GM12875 (cell line): Measurements from ENCODE around the gene AHNAK2.

ENCODE experiments used
- H3K4me3 ChIP-seq: one replicate; pipeline ENCODE4 v1.5.1; 2011; ENCODE audit warnings: low read depth, low read length, control low read depth
- TF ChIP-seq, protein P1 (sequence below): IDR thresholded peaks from 2 replicates; pipeline ENCODE4 v1.5.1; 2011; ENCODE audit warnings: low read depth, mild to moderate bottlenecking, control low read depth, inconsistent platforms, low read length, moderate library complexity, borderline replicate concordance; ENCODE audit not compliant: insufficient read depth

The AHNAK2 gene

DNA sequence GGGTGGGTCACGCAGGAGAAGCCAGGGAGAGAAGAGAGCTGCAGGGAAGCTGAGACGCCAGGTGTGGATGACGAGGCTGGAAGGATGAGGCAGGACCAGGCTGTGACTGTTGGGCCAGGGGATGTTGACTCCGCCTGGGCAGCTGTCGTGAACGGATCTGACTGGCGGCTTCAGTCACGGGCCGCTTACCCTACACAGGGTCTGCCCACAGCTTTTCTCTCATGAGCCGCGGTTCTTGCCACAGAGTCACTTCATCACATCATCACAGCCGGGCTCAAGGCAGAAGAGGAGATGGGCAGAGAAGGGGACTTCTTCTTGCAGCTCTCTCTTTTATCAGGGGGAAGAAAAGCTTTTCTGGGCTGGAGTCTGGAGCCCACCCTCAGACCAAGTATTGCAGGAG is 15.1 kb upstream of the AHNAK2 start:
- TF ChIP-seq, protein P1, sequence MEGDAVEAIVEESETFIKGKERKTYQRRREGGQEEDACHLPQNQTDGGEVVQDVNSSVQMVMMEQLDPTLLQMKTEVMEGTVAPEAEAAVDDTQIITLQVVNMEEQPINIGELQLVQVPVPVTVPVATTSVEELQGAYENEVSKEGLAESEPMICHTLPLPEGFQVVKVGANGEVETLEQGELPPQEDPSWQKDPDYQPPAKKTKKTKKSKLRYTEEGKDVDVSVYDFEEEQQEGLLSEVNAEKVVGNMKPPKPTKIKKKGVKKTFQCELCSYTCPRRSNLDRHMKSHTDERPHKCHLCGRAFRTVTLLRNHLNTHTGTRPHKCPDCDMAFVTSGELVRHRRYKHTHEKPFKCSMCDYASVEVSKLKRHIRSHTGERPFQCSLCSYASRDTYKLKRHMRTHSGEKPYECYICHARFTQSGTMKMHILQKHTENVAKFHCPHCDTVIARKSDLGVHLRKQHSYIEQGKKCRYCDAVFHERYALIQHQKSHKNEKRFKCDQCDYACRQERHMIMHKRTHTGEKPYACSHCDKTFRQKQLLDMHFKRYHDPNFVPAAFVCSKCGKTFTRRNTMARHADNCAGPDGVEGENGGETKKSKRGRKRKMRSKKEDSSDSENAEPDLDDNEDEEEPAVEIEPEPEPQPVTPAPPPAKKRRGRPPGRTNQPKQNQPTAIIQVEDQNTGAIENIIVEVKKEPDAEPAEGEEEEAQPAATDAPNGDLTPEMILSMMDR: no peak
- no peak overlapping the region for H3K4me3 ChIP-seq

DNA sequence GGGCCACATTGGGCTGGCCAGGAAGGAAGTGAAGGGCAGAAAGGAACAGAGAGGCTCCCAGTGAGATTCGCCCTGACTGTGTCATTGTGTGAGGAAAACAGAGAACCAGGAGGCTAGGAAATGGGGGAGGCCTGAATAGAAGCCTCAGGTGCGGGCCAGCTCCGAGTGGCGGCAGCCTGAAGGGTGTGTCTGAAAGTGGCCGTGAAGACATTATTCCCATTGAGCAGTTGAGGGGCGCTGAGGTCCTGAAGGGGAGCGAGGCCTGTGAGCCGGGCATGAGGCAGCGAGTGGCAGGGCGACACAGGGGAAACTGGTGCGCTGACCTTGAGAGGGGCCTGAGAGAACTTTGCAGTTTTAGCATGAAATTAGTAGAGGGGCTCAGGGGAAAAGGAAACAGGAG is 14.3 kb upstream of the AHNAK2 start:
- no peak overlapping the region for H3K4me3 ChIP-seq
- TF ChIP-seq, protein P1: no peak

DNA sequence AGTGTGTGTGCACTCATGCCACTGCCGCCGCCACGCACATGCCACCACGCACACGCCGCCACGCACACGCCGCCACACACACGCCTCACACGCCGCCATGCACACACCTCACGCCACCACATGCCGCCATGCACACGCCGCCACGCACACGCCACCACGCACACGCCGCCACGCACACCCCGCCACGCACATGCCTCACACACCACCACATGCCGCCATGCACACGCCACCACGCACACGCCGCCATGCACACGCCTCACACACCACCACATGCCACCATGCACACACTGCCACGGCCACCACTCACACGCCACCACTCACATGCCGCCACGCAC is 13.7 kb upstream of the AHNAK2 start:
- no peak overlapping the region for H3K4me3 ChIP-seq
- TF ChIP-seq, protein P1: no peak

DNA sequence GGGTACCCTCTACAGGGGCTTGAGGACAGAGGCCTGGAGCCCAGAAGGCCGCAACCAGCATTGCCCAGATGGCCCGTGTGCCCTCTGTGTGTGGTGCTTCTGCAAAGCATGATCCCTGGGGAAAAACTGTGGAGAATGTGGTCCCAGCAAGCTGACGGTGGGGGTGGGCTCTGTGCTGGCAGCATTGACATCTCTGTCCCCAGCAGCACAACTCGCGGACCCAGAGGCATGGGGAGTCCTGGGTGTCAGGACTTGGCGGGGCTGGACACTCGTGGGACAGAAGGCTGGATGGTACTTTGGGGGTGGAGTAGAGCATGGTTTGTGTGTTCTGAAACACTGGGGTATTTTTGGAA is 11.8 kb upstream of the AHNAK2 start:
- TF ChIP-seq, protein P1: no peak
- no peak overlapping the region for H3K4me3 ChIP-seq

DNA sequence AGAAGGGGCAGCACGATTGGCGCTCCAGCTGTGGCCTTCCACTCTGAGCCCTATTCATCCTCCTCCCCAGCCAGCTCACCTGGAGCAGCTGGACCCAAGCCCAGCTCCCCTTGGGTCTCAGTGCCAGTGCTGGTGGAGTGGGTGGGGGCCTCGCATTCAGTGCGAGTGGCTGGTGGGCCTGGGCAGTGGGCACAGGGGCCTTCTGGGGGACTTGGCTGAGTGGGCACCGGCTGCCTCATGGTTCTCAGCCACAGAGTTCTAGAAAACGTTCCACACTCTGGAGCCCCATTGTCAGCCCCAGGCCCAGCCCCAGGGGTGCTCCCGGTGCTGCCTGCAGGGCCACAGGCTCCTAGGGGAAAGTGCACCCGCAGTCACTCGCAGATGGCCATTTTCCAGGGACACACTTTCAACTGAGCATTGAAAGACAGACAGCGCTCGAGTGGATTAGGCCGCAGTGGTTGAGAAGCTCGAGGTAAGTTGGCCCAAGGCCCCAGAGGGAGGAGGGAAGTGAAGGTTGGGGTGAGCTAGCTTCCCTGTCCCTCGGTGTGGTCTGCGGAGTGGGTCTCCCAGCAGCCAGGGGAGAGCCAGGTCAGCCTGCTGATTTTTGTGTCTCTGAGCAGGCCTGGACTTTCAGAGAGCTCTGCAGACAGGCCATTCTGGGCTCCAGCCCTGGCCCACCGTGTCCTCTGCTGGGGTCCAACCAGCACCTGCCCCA is 11.2 kb upstream of the AHNAK2 start:
- H3K4me3 ChIP-seq: no peak overlapping the region
- TF ChIP-seq, protein P1: no peak

DNA sequence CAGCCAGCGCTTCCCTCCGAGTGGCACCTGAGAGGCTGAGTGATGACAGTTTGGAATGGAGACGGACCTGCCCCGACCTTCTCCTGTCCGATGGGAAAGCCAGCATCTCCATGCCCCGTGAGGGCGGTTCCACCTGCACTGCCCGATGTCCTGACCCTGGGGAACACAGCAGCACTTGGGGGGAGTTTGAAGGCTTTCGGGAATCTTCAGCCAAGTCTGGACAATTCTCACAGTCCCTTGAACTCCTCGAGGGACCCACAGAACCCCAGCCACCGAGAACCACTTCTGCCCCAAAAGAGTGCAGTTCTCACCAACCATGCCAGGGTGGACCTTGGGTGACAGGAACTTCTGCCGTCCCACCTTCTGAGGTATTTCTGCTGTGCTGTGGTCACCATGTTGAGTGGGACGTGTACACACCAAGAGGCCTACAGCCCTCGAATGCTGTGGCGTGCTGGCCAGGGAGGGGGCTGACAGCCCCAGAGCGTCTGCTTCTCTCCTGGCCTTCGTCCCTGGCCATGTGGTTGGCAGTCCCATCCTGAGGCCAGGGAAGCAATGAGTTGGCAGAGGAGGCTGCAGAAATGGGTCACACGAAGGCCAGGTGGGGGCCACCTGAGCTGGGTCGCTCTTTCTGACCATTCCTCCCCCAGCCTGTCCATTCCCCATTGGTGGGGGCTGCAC is 8.5 kb upstream of the AHNAK2 start:
- no peak overlapping the region for H3K4me3 ChIP-seq
- TF ChIP-seq, protein P1: no peak

DNA sequence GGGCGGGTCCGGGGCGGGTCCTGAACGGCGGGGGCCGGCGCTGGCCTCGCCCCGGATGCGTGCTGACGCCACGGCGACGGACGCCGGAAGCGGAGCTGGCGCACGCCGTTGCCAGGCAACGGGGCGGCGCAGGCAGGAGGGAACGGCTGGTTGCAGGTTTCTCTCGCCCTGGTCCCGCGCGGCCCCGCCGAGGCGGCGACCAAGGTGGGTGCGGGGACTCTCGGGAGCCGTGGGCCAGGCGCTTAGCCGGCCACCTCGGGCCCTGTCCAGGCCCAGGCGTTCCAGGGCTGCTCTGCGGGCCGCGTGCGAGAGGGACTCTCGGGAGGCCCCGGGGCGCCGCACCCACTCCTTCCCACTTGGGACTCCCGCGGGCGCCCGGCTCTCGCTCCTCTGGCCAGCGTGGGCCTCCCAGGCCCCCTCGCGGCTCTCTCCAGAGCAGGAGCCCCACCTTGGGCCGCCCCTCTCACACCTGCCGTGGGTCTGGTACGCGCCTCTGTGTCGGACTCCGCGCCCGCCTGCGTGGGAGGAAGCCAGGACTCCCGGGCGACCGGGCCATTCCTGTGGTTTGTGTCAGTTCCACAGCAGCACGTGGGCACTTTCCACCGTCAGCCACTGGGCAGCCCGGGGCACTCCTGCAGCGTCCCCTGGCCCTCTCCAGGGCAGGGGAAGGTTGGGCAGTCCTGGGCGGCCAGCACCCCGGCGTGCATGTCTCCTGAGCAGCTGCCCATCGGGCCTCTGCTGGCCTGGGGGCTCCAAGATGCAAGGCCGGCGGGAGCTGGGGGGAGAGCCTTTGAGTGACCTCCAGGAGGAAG is 7.7 kb upstream of the AHNAK2 start, which contains the start of gene CLBA1:
CLBA1 (plus strand) TSS at position 114 of the 812 bp plus-strand sequence; CDS start at position 758, 644 bp downstream.
- TF ChIP-seq, protein P1: no peak
- H3K4me3 ChIP-seq: peak within 1 kb of the TSS; percentile 66
